Endothelial cell of umbilical vein (primary cell): Measurements from ENCODE around the gene CMA1.

Experiments
- FOS ChIP-seq: IDR thresholded peaks from 2 replicates; pipeline ENCODE4 v1.6.1; 2011; ENCODE audit warnings: mild to moderate bottlenecking, low read length, moderate library complexity, borderline replicate concordance; ENCODE audit not compliant: insufficient read depth
- TF ChIP-seq, protein P1 (sequence below), 2 donors: IDR thresholded peaks; 1 replicate in 1 of 2; 2 replicates in 1 of 2; pipeline ENCODE4 v1.5.1; 2011; ENCODE audit warnings: low read length in 2 of 2, mild to moderate bottlenecking in 2 of 2, moderate library complexity in 2 of 2, control low read depth in 1 of 2, inconsistent platforms in 1 of 2, low read depth in 1 of 2; ENCODE audit not compliant: insufficient read depth in 1 of 2; ENCODE audit errors: extremely low read depth in 1 of 2

- TF ChIP-seq, protein P1, sequence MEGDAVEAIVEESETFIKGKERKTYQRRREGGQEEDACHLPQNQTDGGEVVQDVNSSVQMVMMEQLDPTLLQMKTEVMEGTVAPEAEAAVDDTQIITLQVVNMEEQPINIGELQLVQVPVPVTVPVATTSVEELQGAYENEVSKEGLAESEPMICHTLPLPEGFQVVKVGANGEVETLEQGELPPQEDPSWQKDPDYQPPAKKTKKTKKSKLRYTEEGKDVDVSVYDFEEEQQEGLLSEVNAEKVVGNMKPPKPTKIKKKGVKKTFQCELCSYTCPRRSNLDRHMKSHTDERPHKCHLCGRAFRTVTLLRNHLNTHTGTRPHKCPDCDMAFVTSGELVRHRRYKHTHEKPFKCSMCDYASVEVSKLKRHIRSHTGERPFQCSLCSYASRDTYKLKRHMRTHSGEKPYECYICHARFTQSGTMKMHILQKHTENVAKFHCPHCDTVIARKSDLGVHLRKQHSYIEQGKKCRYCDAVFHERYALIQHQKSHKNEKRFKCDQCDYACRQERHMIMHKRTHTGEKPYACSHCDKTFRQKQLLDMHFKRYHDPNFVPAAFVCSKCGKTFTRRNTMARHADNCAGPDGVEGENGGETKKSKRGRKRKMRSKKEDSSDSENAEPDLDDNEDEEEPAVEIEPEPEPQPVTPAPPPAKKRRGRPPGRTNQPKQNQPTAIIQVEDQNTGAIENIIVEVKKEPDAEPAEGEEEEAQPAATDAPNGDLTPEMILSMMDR (IDR thresholded peaks at IDR 0.05; ENCODE audit: extremely low read depth in 1 of 2, insufficient read depth in 1 of 2, low read depth in 1 of 2, low read length in 2 of 2): no peak
- no peak for TF ChIP-seq FOS
Measured at GRCh38 chr14:24518851-24519250, 10.8 kb upstream of the CMA1 start.
